ENCODE data around the gene KCNQ1.

- TF ChIP-seq POU6F1 (CRISPR knock-in tag; IDR thresholded peaks at IDR 0.05; ENCODE audit: borderline replicate concordance, low read depth) (no peak), PATZ1 (CRISPR knock-in tag; IDR thresholded peaks at IDR 0.05; ENCODE audit: borderline replicate concordance) (no peak), ARNTL (CRISPR knock-in tag; IDR thresholded peaks at IDR 0.05; ENCODE audit: borderline replicate concordance, low read depth) (no peak), CSDC2 (CRISPR knock-in tag; IDR thresholded peaks at IDR 0.05) (no peak), CSRNP3 (CRISPR knock-in tag; IDR thresholded peaks at IDR 0.05) (no peak), TOX (CRISPR knock-in tag; IDR thresholded peaks at IDR 0.05; ENCODE audit: borderline replicate concordance) (no peak)
Measured at GRCh38 chr11:2801711-2802388, 357.0 kb downstream of the KCNQ1 start.

Measured in SK-N-SH treated with all-trans-retinoic acid at 6 μM for 48 hours (cell line).